Stimulated activated CD4-positive, alpha-beta T cell treated with anti-CD3 and anti-CD28 coated beads, Interleukin-15, amount 100 ng/mL, for 1 hour (primary cell): ENCODE results near the gene CDKN2C.
"Not testable (repeated sequence)": the region's sequence is repeated elsewhere in the genome, so short reads cannot be mapped to it uniquely, and the experiment has no call there.

Source experiments
- DNase-seq, 2 donors: peaks; one replicate each; pipeline ENCODE4 v3.0.0-alpha.2; 2020; ENCODE audit warnings: low read depth in 1 of 2, low spot score in 1 of 2

Gene CDKN2C

DNA sequence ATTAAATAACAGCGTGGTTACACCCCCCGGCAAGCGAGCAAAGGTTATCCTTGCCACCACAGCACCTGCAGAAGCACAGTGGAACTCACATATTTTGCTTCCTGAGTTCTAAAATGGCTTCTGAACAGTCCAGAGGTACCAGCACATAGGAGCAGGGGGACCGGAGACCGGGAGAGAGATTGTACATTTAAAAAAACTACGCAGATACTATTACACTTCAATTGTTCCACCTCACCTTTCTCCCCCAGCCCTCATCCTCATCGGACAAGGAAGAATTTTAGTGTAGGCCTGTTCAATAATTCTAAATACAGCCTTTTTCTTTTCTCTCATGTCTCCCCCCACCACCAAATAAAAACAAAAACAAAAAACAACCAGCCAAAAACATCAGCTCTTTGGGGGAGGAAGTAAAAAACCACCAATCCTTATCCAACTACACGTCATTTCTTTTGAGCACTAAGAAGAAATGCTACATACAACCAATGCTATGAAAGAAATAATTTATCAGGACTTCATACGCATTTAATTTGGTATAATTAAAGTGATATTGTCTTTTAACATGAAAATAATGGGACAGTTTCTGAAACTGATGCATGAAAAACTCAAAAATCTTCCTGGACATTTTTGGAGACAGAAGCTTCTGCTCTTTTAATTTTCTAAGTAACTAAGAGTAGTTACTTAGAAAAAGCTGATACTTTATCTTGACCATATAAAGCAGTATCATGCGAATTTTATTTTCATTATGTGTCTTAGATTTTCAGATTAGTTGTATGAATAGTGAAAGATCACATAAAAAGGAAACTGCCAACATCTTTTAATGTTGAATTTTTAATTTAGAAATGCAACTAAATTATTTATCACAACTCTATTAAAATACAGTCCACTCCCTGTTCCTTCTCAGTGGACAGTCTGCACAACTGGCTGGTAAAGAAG lies 9.1 kb downstream of the CDKN2C start:
- no peak for DNase-seq

- no peak for DNase-seq
Observed at GRCh38 chr1:50979937-50980336, 9.9 kb downstream of the CDKN2C start.

GRCh38 chr1:50980505-50980904 lies 10.5 kb downstream of the CDKN2C start:
- no peak for DNase-seq

GRCh38 chr1:50981741-50982140 lies 11.7 kb downstream of the CDKN2C start:
- no peak for DNase-seq

- DNase-seq = no peak
Observed at GRCh38 chr1:50982611-50983010, 12.6 kb downstream of the CDKN2C start.

DNA sequence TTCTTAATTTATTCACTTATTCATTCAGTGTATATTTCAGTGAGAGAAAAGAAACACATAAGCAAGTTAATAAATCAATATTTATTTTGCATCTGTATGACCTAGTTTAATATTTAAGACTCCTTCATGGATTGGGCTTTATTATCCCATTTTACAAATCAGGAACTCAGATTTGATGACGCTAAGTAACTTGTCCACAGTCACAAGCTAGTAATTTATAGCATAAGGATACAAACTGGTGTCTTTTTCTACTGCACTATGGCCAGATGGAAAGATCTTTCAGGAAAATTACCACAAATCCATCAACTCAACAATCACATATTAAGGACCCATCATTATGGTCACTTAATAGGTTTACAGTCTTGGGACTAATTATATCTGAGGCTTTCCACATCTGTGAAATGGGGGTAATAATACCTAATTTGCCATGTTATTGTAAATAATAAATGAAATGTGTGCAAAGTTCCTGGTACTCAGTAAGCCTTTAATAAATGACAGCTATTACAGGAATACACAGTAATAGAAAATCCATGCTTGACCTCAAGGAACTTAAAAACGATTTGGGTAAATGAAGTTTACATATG lies 13.3 kb downstream of the CDKN2C start:
- no peak for DNase-seq

DNA sequence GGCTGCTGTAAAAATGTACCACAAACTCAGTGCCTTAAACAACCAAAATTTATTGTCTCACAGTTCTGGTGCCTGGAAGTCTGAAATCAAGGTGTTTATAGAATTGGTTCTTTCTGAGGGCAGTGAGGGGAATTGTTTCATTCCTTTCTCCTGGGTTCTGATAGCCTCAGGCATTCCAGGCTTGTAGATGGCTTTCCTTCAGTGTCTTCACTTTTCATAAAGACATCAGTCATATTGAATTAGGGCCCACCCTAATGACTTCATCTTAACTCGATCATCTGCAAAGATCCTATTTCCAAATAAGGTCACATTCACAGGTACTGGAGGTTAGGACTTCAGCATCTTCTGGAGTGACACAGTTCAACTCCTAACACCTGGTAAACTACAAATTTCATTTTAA lies 15.0 kb downstream of the CDKN2C start:
- no peak for DNase-seq

DNA sequence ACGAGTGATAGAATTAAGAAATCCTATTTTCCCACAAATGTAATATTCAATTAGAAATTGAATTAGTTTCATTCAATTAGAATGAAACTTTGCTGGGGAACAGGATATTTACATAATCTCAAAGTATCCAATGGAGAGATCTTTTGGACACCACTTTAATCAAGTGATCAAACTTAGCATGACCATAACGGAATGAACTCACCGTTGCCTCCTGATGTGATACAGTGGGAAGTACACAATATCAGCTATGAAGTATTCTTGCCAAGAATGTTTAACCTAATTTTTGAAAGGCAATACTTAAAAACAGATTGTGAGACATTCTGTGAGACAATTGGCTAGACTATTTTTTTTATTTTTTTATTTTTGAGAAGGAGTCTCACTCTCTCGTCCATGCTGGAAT lies 16.6 kb downstream of the CDKN2C start:
- DNase-seq = no peak

GRCh38 chr1:50989694-50990093 lies 19.6 kb downstream of the CDKN2C start:
- DNase-seq = no peak

GRCh38 chr1:50992532-50993318 lies 22.7 kb downstream of the CDKN2C start:
- no peak for DNase-seq

DNA sequence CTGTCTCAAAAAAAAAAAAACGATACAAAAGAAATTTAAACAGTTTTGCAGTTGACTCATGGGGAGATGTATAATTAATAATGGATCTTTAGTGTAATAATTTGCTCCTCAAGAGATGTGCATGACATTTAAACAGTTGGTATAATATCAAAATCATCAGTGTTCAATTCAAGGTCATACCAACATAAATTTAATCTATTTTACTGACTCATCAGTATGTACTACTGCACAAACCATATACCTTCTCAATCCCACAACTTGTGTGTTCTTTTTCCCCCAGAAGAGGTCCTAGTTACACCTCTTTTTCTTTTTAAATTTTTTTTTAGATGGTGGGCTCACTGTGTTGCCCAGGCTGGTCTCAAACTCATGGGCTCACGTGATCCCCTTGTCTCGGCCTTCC lies 23.6 kb downstream of the CDKN2C start:
- DNase-seq = no peak

GRCh38 chr1:50994997-50995396 lies 25.0 kb downstream of the CDKN2C start:
- no peak for DNase-seq

- no peak for DNase-seq
Observed at GRCh38 chr1:50995651-50996050, 25.6 kb downstream of the CDKN2C start.

DNA sequence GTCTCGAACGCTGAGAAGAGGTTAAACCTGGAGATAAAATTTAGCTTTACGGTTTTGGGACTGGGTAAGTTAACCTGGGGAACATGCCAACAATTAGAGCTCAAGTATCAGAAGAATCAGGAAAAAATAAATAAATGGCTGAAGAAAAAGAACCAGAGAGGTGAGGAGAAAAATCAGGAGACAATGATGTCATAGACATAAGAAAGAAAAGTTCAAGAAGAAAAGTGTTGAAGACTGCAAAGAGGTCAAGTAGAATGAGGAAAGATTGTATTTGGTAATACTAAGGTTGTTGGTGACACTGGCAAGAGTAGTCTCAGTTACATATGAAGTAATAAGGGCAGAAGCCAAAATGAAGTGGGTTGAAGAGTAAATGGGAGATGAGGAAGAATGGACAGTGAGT lies 26.0 kb downstream of the CDKN2C start:
- no peak for DNase-seq

DNA sequence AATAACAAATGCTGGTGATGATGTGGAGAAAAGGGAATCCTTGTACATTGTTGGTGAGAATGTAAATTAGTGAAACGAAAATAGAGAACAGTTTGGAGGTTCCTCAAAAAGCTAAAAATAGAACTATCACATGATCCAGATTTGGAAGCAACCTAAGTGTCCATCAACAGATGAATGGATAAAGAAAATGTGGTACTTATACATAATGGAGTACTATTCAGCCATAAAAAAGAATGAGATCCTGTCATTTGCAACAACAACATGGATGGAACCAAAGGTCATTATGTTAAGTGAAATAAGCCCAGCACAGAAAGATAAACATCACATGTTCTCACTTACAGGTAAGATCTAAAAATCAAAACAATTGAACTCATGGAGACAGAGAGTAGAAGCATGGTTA lies 29.3 kb downstream of the CDKN2C start:
- not testable (repeated sequence) for DNase-seq

DNA sequence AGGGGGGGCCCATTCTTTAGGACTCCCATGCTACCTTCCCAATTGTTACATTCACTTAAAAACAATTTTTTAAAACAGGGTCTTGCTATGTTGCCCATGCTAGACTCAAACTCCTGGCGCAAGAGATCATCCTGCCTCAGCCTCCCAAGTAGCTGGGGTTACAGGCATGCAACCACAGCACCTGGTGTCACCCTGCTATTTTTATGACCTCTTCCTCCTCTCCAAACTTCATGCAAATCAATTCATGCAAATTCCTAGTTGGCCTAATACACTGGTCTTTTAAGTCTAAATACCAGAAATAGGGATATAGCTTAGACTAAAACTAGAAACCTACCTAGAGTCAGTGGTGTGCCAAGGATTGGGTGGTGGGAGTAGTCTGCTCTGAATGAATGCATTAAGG lies 30.1 kb downstream of the CDKN2C start:
- no peak for DNase-seq

DNA sequence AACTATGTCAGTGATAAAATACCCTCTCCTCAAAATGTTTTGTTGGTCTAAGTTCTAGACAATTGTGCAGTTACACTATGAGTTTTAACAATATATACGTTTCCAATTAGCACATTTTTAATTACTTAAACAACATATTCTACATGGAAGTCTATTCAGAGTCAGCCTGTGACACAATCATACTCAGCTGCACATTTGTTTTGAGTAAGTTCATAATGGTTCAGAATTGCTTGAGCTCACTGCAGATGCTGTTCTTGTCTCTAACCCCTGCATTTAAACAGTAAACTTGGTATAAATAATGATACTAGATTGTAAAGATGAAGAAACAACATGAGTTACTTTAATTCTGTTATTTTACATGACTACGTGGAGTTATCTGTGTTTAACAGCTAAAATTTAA lies 30.6 kb downstream of the CDKN2C start:
- DNase-seq = no peak

GRCh38 chr1:51002516-51002915 lies 32.5 kb downstream of the CDKN2C start:
- no peak for DNase-seq

DNA sequence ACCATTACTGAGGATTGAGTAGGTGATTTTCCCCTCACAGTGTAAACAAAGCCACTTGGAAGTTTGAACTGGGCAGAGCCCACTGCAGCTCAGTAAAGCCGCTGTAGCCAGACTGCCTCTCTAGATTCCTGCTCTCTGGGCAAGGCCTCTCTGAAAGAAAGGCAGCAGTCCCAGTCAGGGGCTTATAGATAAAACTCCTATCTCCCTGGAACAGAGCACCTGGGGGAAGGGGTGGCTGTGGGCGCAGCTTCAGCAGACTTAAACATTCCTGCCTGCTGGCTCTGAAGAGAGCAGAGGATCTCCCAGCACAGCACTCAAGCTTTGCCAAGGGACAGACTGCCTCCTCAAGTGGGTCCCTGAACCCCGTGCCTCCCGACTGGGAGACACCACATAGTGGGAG lies 35.5 kb downstream of the CDKN2C start:
- DNase-seq = not testable (repeated sequence)

GRCh38 chr1:51009381-51009780 lies 39.3 kb downstream of the CDKN2C start:
- no peak for DNase-seq

- DNase-seq = no peak
Observed at GRCh38 chr1:51014878-51015277, 44.8 kb downstream of the CDKN2C start.

DNA sequence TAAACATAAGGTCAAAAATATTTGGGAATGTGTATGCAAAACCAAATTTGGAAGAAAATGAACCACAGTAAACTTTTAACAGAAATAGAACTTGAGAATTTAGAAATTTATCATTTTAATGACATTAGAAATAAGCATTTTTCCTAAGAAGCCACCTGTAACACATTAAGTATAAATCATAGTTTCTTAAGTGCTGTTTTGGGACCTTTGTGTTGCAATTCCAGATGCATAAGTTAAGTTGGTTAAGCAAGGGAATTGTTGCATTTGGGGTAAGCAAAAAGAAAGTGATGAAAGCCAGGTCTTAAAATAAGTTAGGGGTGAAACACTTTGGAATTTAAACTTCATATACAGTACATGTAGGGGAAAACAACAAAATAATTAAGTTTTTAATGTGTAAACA lies 49.8 kb downstream of the CDKN2C start:
- no peak for DNase-seq
